Measurements from ENCODE around the gene GATA1.

GATA1 gene

DNA sequence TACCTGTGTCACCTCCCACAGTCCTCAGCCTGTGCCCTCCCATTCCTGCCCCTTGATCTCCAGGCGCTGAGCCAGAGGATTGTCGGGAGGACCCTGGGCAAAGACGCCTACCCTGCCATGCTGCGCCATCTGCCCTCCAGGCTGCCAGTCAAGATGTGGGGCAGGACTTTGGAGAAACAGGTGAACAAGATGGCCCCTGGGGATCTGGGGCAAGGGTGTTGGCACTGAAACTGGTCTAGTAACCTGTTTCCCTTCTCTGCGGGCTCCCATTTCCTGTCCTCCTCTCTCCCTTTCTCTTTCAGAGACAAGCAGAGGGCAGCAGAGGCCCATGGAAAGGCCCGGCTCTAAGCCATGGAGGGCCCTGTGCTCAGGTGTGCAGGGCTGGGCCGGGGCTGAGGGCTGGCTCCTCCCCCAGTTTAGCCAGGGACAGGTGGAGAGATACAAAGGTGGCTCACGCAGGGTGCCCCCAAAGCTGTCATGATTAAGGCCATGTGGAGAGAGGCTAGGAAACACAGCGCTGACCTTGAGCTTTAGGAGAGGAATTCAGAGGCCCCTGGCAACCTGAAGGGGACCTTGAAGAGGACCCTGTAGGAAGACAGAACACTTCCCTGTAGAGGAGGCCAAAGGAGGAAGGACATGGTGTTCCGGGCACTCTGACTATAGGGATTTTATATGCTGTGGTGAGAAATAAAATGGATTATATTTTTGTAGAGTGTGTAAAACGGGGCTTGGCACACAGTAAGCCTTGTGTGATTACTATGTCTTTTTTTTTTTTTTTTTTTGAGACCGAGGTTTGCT, 24.5 kb upstream of the GATA1 start, which contains the start of gene GLOD5:
TSS of gene GLOD5 (plus strand) at position 74 of the 798 bp plus-strand sequence. CDS start at position 118, 44 bp downstream.
- Histone ChIP-seq H3K79me2 (ENCODE audit: insufficient read depth, low read length) (no peaks in the 10 kb centered on the region), H3K9ac (ENCODE audit: low read length) (no peak within 1 kb of the TSS), H4K20me1 (ENCODE audit: insufficient read depth, low read length) (no peaks in the 10 kb centered on the region), H3K9me2 (ENCODE audit: low read depth, low read length) (no peaks in the 10 kb centered on the region), H3K27ac (ENCODE audit: low read depth, low read length, poor library complexity, severe bottlenecking) (no peak within 1 kb of the TSS), H3K27me3 (ENCODE audit: insufficient read depth, low read length) (no peaks in the 10 kb centered on the region), H3F3A (ENCODE audit: insufficient read depth, low read length) (no peaks in the 10 kb centered on the region), H2AFZ (ENCODE audit: low read length) (no peak within 1 kb of the TSS), H3K36me3 (ENCODE audit: insufficient read depth, low read length) (no peaks in the 10 kb centered on the region), H3K4me3 (ENCODE audit: low read depth, low read length, poor library complexity, severe bottlenecking) (no peak within 1 kb of the TSS), H3K4me1 (ENCODE audit: insufficient read depth, low read length, severe bottlenecking) (no peaks in the 10 kb centered on the region), H3K9me3 (ENCODE audit: low read length) (no peaks in the 10 kb centered on the region), H3K4me2 (ENCODE audit: low read length) (no peak within 1 kb of the TSS)
- TF ChIP-seq CTCF (IDR thresholded peaks at IDR 0.05; ENCODE audit: low read length) (no peak), EZH2 (IDR thresholded peaks at IDR 0.05; ENCODE audit: borderline replicate concordance, low read length) (no peak)

- Histone ChIP-seq H4K20me1 (ENCODE audit: insufficient read depth, low read length) (no peaks in the 10 kb centered on the region), H3F3A (ENCODE audit: insufficient read depth, low read length) (no peaks in the 10 kb centered on the region), H3K27me3 (ENCODE audit: insufficient read depth, low read length) (no peaks in the 10 kb centered on the region), H3K9me2 (ENCODE audit: low read depth, low read length) (no peaks in the 10 kb centered on the region), H3K9me3 (ENCODE audit: low read length) (no peaks in the 10 kb centered on the region), H3K4me3 (ENCODE audit: low read depth, low read length, poor library complexity, severe bottlenecking) (no peak overlapping the region), H3K4me1 (ENCODE audit: insufficient read depth, low read length, severe bottlenecking) (no peaks in the 10 kb centered on the region), H3K79me2 (ENCODE audit: insufficient read depth, low read length) (no peaks in the 10 kb centered on the region), H3K4me2 (ENCODE audit: low read length) (no peak overlapping the region), H3K36me3 (ENCODE audit: insufficient read depth, low read length) (no peaks in the 10 kb centered on the region), H2AFZ (ENCODE audit: low read length) (no peak overlapping the region), H3K27ac (ENCODE audit: low read depth, low read length, poor library complexity, severe bottlenecking) (no peak overlapping the region), H3K9ac (ENCODE audit: low read length) (no peak overlapping the region)
- TF ChIP-seq EZH2 (IDR thresholded peaks at IDR 0.05; ENCODE audit: borderline replicate concordance, low read length): no peak
- no peak for TF ChIP-seq CTCF (IDR thresholded peaks at IDR 0.05; ENCODE audit: low read length)
Measured at GRCh38 chrX:48769230-48769629, 17.2 kb upstream of the GATA1 start.

GRCh38 chrX:48770296-48770695, 16.1 kb upstream of the GATA1 start:
- no peaks in the 10 kb centered on the region for H3K27me3 ChIP-seq (ENCODE audit: insufficient read depth, low read length)
- H3K9me3 ChIP-seq (ENCODE audit: low read length): no peaks in the 10 kb centered on the region
- H2AFZ ChIP-seq (ENCODE audit: low read length): no peak overlapping the region

More at GRCh38 chrX:48770296-48770695, 16.1 kb upstream of the GATA1 start:
- H3K27ac ChIP-seq (ENCODE audit: low read depth, low read length, poor library complexity, severe bottlenecking): no peak overlapping the region
- no peak overlapping the region for H3K4me3 ChIP-seq (ENCODE audit: low read depth, low read length, poor library complexity, severe bottlenecking)
- H3K9me2 ChIP-seq (ENCODE audit: low read depth, low read length): no peaks in the 10 kb centered on the region
- no peak overlapping the region for H3K4me2 ChIP-seq (ENCODE audit: low read length)
- no peaks in the 10 kb centered on the region for H3F3A ChIP-seq (ENCODE audit: insufficient read depth, low read length)
- H3K36me3 ChIP-seq (ENCODE audit: insufficient read depth, low read length): no peaks in the 10 kb centered on the region
- no peak overlapping the region for H3K9ac ChIP-seq (ENCODE audit: low read length)
- H4K20me1 ChIP-seq (ENCODE audit: insufficient read depth, low read length): no peaks in the 10 kb centered on the region
- no peaks in the 10 kb centered on the region for H3K4me1 ChIP-seq (ENCODE audit: insufficient read depth, low read length, severe bottlenecking)
- H3K79me2 ChIP-seq (ENCODE audit: insufficient read depth, low read length): no peaks in the 10 kb centered on the region
- TF ChIP-seq EZH2 (IDR thresholded peaks at IDR 0.05; ENCODE audit: borderline replicate concordance, low read length) (no peak), CTCF (IDR thresholded peaks at IDR 0.05; ENCODE audit: low read length) (no peak)
